ENCODE data around the gene TM9SF2.

GRCh38 chr13:99495466-99496183 lies 5.6 kb upstream of the TM9SF2 start:
- TF ChIP-seq CTCF (IDR thresholded peaks at IDR 0.05) (no peak), NR1H2 (CRISPR knock-in tag; IDR thresholded peaks at IDR 0.05) (no peak), HMGXB4 (CRISPR knock-in tag; IDR thresholded peaks at IDR 0.05) (no peak), USF1 (CRISPR knock-in tag; IDR thresholded peaks at IDR 0.05) (no peak), FOXP4 (CRISPR knock-in tag; IDR thresholded peaks at IDR 0.05) (no peak), TEAD1 (CRISPR knock-in tag; IDR thresholded peaks at IDR 0.05) (no peak), JUN (CRISPR knock-in tag; IDR thresholded peaks at IDR 0.05) (no peak), NR2C2 (CRISPR knock-in tag; IDR thresholded peaks at IDR 0.05) (no peak), CREM (CRISPR knock-in tag; IDR thresholded peaks at IDR 0.05) (no peak), IRF2 (CRISPR knock-in tag; IDR thresholded peaks at IDR 0.05; ENCODE audit: borderline replicate concordance, low read depth) (no peak), ZBTB43 (CRISPR knock-in tag; IDR thresholded peaks at IDR 0.05) (no peak), FOXP1 (CRISPR knock-in tag; IDR thresholded peaks at IDR 0.05; ENCODE audit: borderline replicate concordance) (no peak), USF2 (CRISPR knock-in tag; IDR thresholded peaks at IDR 0.05) (no peak)

All from WTC11 (cell line).